Measurements from ENCODE around the gene SWI5. TPM values are rescaled to one million over a fixed set of nuclear protein-coding genes. Genes with fewer than 3 reads are reported as not detected.

Gene SWI5
- total RNA-seq, 4 donors from 2014 or later: 7.8 to 20.8 (median 20.8) TPM; not detected in 1

DNA sequence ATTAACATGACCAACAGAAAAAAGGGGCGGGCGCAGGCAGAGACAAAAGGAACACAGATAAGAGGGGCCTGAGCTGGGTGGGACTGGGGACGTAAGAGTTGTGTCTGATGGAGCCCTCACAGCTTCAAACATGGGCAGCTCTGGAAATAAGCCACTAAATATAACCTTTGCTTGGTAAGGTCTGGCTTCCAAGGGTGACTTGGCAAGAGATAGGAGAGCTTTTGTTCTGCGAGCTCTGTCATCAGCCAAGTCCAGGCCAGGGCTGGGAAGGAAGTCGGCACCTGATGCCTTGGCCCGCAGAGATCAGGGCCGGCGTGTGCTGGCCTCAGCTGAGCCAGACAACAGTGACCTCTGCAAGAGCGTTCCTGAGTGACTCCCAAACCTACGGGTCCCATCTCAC lies 34.4 kb downstream of the SWI5 start:
- intact Hi-C loops (cut with DNase I; ENCODE audit: low total_unique reads) (no loop called here), in situ Hi-C loops (cut with MboI; ENCODE audit: low pct_ligation_motif_present in 1 of 4, low pct_unique_long_range_greater_than_20kb in 1 of 4, low sequenced_read_pairs in 3 of 4) (no loop called here)
- WGBS, 2 donors (ENCODE audit: low coverage in 1 of 2): 88 to 95% methylated on average over 3 to 10 of the region's 10 CpGs
- no peaks in the 10 kb centered on the region for H3K27me3 ChIP-seq
- H3K4me3 ChIP-seq: no peak overlapping the region
- peaks cover 0 to 31% (median 8%) of the 10 kb centered on the region in 4 donors for H3K36me3 ChIP-seq
- DNase-seq: no peak
- TF ChIP-seq EP300 (IDR thresholded peaks at IDR 0.05; ENCODE audit: low read depth) (no peak), POLR2A (IDR thresholded peaks at IDR 0.05) (no peak), POLR2AphosphoS5 (IDR thresholded peaks at IDR 0.05) (no peak)
- TF ChIP-seq, protein P1, sequence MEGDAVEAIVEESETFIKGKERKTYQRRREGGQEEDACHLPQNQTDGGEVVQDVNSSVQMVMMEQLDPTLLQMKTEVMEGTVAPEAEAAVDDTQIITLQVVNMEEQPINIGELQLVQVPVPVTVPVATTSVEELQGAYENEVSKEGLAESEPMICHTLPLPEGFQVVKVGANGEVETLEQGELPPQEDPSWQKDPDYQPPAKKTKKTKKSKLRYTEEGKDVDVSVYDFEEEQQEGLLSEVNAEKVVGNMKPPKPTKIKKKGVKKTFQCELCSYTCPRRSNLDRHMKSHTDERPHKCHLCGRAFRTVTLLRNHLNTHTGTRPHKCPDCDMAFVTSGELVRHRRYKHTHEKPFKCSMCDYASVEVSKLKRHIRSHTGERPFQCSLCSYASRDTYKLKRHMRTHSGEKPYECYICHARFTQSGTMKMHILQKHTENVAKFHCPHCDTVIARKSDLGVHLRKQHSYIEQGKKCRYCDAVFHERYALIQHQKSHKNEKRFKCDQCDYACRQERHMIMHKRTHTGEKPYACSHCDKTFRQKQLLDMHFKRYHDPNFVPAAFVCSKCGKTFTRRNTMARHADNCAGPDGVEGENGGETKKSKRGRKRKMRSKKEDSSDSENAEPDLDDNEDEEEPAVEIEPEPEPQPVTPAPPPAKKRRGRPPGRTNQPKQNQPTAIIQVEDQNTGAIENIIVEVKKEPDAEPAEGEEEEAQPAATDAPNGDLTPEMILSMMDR (IDR thresholded peaks at IDR 0.05): no peak
- no peaks in the 10 kb centered on the region for H3K9me3 ChIP-seq
- H3K4me1 ChIP-seq: no peaks in the 10 kb centered on the region
- H3K27ac ChIP-seq: no peak overlapping the region

DNA sequence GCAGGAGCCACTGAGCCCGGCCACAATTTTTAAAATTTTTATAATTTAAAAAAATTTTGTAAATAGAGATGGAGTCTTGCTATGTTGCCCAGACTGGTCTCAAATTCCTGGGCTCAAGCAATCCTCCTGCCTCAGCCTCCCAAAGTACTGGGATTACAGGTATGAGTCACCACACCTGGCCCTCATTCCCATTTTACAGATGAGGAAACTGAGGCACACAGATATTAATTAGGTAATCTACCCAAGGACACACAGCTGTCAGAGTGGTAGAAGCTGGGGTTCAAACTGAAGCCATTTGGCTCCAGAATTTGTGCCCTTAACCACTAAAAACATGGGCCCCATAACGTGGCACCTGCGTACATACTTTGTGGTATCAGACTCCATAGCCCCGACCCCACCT lies 38.6 kb downstream of the SWI5 start:
- in situ Hi-C loops (cut with MboI; ENCODE audit: low pct_ligation_motif_present in 1 of 4, low pct_unique_long_range_greater_than_20kb in 1 of 4, low sequenced_read_pairs in 3 of 4): no loop called here
- no peaks in the 10 kb centered on the region for H3K4me1 ChIP-seq
- TF ChIP-seq, protein P1 (IDR thresholded peaks at IDR 0.05): no peak
- no peak for TF ChIP-seq EP300 (IDR thresholded peaks at IDR 0.05; ENCODE audit: low read depth)
- no peak overlapping the region for H3K27ac ChIP-seq
- no peak for DNase-seq
- H3K4me3 ChIP-seq: no peak overlapping the region
- intact Hi-C loops (cut with DNase I; ENCODE audit: low total_unique reads): no loop called here
- no peaks in the 10 kb centered on the region for H3K9me3 ChIP-seq
- H3K27me3 ChIP-seq: no peaks in the 10 kb centered on the region
- WGBS, 2 donors (ENCODE audit: low coverage in 1 of 2): 96 to 100% methylated on average over 1 to 4 of the region's 4 CpGs
- H3K36me3 ChIP-seq: peaks cover 0 to 29% (median 9%) of the 10 kb centered on the region in 4 donors

DNA sequence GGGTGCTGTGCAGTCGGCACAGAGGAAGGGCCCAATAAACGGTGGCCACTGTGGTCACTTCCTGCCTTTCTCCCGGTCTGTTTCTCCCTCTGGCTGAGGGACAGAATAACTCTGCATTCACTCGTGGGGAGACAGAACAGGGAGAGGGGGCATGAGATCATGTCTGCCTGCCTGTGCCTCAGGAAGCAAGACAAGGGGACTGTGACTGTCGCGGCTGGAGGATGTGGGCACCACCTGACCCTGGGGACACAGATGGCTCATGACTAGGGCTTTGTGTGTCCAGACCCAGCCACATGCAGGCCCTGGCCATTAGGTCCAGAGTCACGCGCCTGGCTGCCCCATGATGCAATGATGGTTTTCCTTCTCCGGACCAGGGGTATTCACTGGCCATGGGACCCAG lies 40.3 kb downstream of the SWI5 start:
- no peaks in the 10 kb centered on the region for H3K27me3 ChIP-seq
- peaks cover 2 to 4% (median 3%) of the 10 kb centered on the region in 4 donors for H3K4me1 ChIP-seq
- no peak overlapping the region for H3K4me3 ChIP-seq
- 71% methylated on average over 7 of the region's 9 CpGs; no CpG with 5 or more reads in 1 of the 2 donors for WGBS, 2 donors (ENCODE audit: low coverage in 1 of 2)
- intact Hi-C loops (cut with DNase I; ENCODE audit: low total_unique reads): no loop called here
- in situ Hi-C loops (cut with MboI; ENCODE audit: low pct_ligation_motif_present in 1 of 4, low pct_unique_long_range_greater_than_20kb in 1 of 4, low sequenced_read_pairs in 3 of 4): no loop called here
- H3K9me3 ChIP-seq: no peaks in the 10 kb centered on the region
- no peak overlapping the region for H3K27ac ChIP-seq
- no peak for DNase-seq
- H3K36me3 ChIP-seq: peaks cover 0 to 13% (median 4%) of the 10 kb centered on the region in 4 donors
- TF ChIP-seq POLR2A (IDR thresholded peaks at IDR 0.05) (no peak), POLR2AphosphoS5 (IDR thresholded peaks at IDR 0.05) (no peak), EP300 (IDR thresholded peaks at IDR 0.05; ENCODE audit: low read depth) (no peak)
- TF ChIP-seq, protein P1 (IDR thresholded peaks at IDR 0.05): no peak

DNA sequence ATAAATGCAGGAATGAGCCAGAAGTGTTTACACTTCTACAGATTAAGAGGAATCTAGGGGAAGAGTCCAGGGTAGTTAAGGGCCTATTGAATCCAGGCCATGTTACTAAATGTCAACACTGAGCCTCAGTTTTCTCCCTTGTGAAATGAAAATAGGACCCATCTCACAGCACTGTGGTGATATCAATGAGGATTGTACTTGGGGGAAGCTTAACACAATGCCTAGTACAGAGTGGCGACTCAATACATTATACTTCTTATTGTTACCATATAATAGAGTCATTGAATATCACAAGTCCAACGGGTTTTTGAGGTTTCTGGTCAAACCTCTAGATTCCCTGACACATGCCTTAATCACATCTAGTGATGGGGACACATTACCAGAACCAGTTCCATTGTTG lies 41.6 kb downstream of the SWI5 start:
- TF ChIP-seq, protein P1 (IDR thresholded peaks at IDR 0.05): no peak
- TF ChIP-seq POLR2A (IDR thresholded peaks at IDR 0.05) (no peak), POLR2AphosphoS5 (IDR thresholded peaks at IDR 0.05) (no peak), EP300 (IDR thresholded peaks at IDR 0.05; ENCODE audit: low read depth) (no peak)

More for the DNA sequence above, 41.6 kb downstream of the SWI5 start:
- intact Hi-C loops (cut with DNase I; ENCODE audit: low total_unique reads): no loop called here
- Histone ChIP-seq H3K27ac (no peak overlapping the region), H3K4me3 (no peak overlapping the region), H3K9me3 (no peaks in the 10 kb centered on the region), H3K36me3 (peaks cover 0 to 11% (median 4%) of the 10 kb centered on the region in 4 donors), H3K27me3 (no peaks in the 10 kb centered on the region), H3K4me1 (peaks cover 5 to 9% (median 8%) of the 10 kb centered on the region in 4 donors)
- DNase-seq: no peak
- in situ Hi-C loops (cut with MboI; ENCODE audit: low pct_ligation_motif_present in 1 of 4, low pct_unique_long_range_greater_than_20kb in 1 of 4, low sequenced_read_pairs in 3 of 4): no loop called here
- 70 to 90% methylated on average over 2 of the region's 2 CpGs for WGBS, 2 donors (ENCODE audit: low coverage in 1 of 2)

Measured in transverse colon (tissue), 4 donors.